AG08396 (cell line): Measurements from ENCODE around the gene MVK.

Source experiments
- DNase-seq: peaks from one replicate; pipeline ENCODE4 v3.0.0; 2012; ENCODE audit warnings: low spot score, mixed read lengths

The MVK gene

DNA sequence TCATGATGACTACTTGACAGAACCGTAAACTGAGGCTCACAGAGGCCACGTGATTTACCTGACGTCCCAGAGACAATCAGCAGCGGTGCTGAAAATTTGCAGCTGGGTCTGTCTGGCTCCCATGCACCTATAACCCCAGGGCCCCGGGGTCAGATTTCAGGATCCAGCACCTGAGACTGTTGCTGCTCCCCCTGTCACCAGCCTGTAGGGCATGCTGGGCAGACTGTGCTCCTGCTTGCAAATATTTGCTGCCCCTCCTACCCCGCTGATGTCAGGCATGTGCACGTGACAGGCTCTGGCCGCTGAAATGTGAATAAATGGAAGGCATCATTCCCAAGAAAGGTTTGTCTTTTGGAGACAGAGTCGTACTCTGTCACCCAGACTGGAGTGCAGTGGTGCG is 6.3 kb upstream of the MVK start:
- DNase-seq: no peak

DNA sequence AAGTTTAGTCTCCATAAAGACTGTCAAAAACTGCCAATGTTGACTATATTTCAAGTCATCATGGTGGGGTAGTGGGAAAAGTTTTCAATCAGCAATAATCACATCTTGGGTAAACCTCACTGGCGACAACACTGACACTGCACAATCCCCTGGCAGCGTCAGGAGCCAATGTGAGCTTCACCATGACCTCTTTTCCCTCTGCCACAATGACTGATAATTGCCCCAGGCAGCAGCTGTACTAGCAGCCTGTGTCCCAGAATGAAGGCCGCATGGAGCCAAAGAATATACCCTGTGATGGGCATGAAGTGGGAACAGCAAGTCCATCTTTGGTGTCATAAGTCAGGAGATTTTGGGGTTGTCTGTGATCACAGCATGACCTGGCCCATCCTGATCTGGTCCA is 5.6 kb upstream of the MVK start:
- no peak for DNase-seq

DNA sequence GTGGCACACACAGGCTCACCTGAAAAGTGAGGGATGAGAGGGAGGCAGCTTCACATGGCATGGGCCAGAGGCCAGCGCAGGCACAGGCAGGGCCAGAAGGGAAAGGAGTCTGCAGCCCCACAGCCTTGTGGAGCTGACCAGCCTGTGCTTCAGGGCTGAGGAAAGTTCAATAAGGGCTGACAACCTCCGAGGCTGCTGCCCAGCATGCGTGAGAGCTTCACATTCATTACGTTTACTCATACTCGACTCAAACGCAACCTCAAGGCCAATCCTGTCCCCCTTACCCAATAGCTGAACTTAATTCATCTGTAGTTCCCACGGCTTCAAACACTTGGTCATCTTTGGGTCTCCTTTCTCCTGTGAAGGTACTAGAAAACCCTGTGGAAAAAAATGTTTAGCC is 5.1 kb upstream of the MVK start:
- no peak for DNase-seq

DNA sequence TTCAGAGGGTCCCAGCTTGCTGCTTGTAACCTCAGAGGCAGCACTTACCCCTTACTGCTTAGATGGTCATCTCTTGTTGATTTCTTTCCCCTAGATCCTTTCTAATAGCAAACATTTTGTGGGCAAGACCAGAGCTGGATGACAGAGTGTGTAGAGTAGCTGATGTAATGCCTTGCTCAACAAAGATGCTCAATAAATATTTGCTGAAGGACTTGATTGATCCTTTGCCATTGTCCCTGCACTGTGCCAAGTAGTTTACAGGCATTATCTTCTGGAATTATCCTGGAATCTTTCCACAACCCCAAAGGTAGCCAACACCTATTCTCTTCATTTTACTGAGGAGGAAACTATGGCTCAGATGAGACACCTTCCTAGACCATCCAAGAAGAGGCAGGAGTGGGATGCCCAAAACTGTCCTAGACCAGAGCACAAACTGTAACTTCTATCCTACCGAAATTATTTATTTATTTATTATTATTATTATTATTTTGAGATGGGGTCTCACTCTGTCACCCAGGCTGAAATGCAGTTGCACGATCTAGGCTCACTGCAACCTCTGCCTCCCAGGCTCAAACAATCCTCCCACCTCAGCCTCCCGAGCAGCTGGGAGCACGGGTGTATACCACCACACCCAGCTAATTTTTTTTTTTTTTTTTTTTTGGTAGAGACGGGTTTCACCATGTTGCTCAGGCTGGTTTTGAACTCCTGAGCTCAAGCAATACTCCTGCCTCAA is 1.7 kb upstream of the MVK start:
- DNase-seq: no peak

DNA sequence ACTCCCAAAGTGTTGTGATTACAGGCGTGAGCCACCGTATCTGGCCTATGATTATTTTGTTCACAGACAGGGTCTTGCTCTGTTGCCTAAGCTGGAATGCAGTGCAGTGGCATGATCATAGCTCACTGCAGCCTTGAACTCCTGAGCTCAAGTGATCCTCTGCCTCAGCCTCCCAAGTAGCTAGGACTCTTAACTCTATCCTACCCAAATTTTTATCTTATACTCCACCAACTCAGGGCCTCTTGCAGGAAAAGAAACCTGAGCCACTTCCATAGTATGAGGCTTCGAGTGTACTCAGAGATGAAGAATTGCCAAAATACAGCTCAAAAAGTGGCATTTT is 1.1 kb upstream of the MVK start:
- no peak for DNase-seq

DNA sequence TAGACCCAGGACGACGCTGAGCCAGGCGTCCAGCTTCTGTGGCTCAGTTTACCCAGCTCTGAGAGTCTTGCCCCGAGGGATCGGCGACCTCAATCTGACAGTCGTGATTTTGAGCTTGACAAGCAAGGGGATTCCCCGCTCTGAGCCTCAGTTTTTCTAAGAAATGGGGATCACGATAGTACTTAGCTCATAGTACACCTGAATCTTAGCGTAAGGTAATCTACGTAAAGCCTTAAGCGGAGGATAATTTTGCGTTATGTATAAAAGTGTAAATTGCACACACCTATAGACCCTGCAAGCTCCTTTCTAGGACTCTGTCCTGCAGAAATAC is 285 bp downstream of the MVK start:
- no peak for DNase-seq

DNA sequence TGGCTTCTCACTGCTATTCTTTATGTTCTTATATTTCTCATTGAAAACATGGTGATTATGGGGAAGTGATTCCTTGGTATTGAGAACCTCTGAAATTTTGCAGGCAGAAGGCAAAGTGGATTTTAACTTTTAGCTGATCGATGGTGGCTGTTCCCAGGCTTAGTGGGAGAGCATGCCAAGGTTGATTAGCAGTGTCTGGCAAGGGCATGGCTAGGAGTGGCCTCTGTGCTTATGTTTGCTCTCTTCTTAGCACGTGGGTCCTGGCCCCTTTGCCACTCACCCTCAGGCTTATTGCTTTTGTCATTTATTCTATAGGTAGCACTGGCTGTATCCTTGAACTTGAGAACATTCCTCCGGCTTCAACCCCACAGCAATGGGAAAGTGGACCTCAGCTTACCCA is 2.1 kb downstream of the MVK start:
- no peak for DNase-seq

DNA sequence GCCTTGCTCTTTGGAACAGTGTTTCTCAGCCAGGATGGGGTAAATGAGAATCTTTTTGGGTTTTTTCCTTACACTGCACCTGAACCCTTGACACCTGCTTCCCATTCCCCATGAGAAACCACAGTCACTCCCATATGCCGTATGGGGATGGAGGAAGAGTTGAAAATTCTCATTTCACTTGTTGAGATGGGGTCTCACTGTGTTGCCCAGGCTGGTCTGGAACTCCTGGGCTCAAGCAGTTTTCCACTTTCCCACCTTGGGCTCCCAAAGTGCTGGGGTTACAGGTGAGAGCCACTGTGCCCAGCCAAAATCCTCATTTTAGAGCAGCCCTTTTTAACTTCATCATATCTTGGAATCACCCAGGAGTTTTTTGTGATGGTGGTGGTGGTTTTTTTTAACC is 3.7 kb downstream of the MVK start:
- no peak for DNase-seq

DNA sequence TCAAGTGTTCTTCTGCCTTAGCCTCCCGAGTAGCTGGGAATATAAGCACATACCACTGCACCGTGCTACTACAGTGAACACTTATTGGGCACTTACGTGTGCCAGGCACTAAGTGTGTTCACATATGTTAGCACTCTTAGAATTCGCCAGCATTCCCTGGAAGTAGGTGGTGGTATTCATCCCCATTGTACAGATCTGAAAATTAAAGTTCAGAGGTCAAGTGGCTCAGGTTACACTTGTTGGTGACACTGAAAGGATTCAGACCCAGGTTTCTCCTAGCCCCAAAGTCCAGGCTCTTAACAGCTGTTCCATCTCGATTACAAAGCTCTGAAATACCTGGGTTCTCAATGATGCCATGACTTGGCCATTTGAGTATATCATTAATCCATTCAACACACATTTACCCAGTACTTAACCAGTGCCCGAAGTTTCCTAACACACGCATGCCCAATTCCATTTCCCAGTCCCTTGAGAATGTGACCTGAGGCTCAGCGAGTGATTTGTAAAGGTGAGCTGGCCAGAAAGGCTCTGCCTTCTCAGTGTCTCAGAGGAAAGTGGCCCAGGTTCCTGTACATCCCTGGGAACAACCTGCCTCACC is 4.8 kb downstream of the MVK start:
- no peak for DNase-seq

DNA sequence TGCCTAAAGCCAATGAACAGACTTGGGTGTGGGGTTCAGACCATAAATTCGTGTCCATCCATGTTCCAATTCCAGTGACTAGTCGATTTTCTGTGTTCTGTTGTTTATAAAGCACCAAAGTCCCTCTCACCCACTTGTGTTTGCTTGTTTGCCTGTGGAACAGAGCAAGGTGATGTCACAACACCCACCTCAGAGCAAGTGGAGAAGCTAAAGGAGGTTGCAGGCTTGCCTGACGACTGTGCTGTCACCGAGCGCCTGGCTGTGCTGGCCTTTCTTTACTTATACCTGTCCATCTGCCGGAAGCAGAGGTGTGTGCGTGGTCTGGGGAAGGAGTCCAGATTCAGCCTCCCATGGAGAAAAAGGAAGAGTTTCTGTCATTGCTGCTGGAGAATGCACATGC is 6.0 kb downstream of the MVK start:
- DNase-seq: no peak

DNA sequence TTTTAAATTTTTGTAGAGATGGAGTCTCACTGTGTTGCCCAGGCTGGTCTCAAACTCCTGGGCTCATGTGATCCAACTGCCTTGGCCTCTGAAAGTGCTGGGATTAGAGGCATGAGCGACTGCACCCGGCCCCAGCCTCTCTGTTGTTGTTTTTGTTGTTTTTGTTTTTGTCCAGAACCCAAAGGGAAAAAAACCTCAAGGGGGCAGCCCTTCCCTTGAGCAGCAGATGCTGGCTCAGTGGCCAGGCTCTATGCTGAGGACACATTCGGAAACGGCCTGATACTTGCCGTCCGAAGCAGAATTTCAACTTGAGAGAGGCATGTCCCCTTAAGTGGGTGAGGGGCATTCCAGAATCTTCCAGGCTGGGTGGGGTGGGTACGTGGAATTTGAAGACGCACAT is 6.7 kb downstream of the MVK start:
- DNase-seq: no peak

DNA sequence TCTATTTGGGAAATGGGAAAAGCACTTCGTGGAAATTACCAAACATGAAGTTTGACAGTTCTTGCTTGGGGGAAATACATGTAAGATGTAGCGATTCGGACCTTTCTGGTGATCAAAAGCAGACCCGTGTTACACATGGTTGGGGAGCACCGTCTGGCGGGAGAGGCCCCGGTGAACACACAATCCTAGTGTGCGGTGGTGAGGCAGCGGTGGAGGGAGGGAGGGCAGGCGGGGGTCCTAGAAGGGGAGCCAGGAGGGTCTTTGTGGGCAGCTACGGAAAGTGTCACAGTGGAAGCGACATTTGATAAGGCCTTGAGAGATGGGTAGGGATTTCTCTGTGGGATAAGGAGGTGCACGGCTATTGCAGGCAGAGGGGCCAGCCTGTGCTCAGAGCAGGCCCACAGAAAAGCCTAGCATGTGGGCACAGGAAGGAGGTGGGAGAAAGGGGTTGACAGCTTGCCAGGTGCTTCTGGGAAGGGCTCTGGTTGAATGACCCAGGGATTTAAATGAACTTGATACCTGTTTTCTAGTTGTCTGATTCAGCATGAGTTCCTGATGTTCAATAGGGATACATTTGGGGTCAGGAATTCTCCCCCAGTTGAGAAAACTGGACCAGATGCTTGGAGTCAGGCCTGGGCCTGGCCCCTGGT is 7.2 kb downstream of the MVK start:
- no peak for DNase-seq

DNA sequence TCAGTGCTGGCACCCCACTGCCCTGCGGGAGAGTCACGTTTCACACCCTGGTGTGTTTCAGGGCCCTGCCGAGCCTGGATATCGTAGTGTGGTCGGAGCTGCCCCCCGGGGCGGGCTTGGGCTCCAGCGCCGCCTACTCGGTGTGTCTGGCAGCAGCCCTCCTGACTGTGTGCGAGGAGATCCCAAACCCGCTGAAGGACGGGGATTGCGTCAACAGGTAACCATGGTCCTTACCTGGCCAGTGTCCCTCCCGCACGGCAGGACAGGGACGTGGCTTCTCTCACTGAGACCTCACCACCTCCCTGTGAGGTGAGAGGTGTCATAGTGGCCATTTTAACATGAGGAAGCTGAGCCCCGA is 7.7 kb downstream of the MVK start:
- no peak for DNase-seq

DNA sequence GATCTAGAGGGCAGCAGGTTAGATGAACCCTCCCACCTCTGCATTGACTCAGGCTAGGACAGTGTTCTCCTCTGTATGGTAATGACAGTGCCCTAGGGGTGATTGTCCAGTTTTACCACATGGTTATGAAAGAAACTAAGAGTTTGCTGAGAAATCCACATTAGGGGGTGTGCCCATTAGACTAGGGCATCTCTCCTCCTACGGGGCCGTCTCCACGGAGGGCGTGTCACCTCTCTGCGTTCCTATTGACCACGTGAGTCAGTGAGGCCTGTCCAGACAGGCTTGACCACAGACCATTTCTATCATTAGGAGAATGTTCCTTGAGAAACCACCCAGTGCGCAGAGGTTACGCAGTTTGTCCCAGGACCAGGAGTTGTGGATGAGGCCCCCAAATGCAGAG is 8.3 kb downstream of the MVK start:
- peak; percentile 70 for DNase-seq

DNA sequence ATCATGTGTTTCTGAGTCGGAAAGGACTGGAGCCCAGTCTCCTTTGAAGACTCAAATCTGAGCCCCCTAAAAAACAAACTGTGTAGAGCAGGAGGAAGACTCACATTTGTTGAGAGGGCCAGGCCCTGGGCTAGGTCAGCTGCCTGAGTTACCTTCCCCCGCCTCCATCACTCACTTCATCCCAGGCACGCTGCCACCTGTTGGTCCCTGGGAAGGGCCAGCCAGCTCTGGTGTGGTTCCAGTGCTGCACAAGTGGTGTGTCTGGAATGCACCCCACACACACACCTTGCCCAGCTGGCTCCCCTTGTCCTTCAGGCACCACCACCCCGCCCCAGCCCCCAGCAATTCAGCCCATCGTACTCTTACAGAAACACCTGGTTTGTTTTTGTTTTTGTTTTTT is 9.0 kb downstream of the MVK start:
- no peak for DNase-seq

DNA sequence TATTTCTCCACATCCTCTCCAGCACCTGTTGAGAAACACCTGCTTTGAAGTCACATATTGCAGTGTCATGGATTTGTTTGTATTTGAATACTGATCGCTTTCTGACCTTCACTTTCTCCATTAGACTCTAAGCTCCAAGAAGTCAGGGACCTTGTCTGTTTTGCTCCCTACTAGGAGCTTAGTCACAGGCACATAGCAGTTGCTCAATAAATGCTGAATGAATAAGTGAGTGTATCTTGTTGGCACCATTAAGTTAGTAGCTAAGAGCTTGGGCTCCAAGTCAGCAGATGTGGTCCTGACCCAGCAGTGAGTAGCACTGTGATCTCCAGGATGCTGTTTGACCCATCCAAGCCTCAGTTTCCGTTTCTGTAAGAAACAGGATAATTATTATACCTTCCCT is 10.1 kb downstream of the MVK start:
- no peak for DNase-seq

DNA sequence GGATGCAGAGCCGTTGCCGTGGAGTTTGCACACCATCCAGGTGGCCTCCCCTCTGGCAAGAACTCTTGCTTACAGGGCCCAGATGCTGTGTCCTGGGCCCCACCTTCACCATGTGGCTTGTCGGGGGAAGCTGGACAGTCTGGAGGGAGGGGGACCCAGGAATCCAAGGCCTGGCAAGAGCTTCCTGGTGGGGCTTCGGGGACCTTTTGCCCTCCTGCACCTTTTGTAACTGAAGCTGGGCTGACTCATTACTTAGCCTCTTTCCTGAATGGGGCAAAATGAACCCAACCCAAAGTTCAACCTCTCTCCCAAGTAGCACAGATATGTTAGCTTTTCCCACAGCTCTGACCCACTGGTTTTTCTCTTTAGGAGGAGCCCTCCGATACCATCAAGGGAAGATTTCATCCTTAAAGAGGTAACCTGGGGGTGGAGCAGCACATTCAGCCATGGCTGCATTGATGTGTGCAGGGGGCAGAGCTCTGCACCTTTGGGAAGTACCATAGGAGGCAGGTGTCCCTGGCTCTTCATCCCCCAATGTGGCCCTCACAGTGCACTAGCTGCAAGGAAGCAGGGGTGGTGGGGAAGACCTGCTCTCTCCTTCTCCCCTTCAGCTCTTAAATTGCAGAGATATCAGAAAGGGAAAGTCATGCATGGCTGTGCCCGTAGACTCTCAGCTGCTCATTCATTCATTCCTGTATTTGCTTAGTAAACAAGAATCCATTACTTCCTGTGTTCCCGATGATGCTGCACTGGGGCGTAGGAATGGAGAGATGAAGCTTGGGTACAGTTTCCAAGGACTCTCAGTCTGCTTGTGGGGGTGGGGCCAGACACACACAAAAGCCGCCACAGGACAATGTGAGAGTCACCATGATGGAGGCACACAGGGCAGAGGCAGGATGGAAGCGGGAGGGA is 13.0 kb downstream of the MVK start:
- DNase-seq: no peak

DNA sequence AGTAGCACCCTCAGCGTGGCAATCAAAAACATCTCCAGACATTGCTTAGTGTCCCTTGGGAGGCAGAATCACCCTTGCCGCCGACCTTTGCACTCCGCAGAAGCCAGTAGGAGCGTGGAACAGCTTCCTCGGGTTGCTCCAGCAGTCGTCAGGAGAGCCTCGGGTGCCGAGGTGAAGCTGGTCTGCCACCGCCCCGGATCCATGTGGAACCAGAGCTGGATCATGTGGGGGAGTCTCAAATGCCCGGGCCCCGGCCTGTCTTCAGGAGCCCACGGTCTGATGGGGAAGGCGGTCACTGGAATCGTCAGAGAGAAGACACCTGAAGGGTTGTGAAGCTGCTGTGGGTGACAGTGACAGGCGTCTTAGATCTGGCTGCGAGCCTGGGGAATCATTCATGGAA is 14.3 kb downstream of the MVK start:
- DNase-seq: no peak

DNA sequence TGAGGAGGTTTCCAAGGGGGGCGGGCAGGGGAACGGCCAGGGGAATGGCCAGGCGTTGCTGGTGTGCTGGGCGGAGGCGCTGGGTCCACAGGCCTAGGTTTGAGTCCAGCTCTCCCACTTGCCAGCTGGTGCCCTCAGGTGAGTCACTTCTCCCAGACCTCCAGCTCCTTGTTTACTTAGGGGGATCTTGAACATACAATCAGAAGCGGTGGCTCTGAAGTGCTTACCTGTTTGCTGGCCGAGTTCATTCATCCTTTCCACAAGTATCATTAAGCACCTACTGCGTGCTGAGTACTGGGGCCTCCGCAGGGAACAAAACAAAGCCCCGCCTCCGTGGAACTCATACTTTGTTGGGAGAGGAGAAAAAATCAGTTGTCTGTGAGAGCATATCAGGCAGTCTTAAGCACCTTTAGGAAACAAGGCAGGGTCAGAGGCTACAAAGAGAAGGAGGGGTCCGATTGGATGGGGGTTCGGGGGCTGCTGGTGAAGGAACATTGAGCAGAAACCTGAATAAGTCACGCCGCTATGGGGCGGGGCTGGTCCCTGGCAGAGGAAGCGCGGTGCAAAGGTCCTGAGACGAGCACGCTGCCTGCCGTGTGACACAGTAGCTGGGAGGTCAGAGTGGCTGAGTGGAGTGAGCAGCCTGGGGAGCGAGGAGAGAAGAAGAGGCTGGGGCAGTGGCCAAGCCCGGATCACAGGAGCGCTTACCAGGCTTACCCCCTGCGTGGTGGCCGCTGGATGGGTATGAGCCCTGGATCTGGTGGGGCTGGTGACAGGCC is 15.1 kb downstream of the MVK start:
- DNase-seq: no peak

DNA sequence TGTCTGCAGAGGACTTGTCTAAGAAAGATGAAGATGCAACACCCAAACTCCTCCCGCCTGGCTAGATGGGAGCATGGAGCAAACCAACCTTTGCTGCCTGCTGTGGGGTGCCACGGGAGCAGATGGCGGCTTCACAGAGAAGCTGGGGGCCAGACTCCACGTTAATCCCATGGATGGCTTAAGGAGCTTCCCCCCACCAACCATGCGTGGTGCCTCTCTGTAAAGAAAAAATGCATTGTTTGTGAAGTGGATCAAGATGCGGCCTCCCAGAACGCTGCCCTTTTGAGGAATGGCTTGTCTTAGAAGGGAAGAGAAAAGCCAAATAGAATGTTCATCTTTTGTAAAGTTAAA is 15.6 kb downstream of the MVK start:
- no peak for DNase-seq

DNA sequence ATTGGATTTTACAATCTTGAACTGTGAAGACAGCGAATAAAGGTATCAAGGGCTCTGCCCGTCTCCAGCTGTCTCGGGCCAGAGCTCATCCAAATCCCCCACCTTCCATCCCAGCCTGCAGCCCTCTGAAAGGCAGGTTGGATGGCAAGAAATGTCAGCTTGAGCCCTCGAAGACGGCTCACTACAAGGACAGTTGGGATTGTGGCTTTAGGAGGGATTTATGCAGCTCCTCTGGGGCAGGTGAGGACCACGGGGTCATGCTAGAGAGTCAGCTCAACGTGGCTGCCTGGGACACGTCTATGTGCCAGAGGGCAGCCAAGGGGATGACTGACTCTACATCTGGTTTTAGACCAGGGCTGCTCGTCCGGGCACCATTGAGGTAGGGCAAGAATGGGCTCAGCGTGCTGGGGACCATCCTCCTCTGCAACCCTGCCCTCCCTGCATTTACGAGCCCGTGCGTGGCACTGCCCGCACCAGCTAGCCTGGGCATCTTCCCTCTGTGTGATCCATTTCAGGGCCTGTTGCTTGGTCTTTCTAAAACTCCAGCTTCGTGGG is 16.2 kb downstream of the MVK start:
- no peak for DNase-seq

DNA sequence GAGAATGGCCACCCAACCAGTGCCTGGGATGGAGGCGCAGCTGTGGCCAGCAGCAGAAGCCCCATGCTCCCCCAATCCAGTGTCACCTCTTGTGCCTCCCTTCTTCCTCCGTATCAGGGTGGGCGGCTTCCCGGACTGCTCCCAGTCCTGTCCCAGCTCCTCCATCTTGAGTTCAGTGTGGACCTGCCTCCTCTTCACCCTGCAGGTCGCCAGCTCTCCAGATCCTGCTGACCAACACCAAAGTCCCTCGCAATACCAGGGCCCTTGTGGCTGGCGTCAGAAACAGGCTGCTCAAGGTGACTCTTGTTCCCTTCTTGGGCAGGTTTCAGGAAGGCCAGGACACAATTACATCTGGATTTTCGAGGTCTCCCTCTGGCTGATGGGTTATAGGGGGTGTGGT is 17.0 kb downstream of the MVK start:
- no peak for DNase-seq
